ENCODE measurements around the gene ECM2.

ECM2 gene

DNA sequence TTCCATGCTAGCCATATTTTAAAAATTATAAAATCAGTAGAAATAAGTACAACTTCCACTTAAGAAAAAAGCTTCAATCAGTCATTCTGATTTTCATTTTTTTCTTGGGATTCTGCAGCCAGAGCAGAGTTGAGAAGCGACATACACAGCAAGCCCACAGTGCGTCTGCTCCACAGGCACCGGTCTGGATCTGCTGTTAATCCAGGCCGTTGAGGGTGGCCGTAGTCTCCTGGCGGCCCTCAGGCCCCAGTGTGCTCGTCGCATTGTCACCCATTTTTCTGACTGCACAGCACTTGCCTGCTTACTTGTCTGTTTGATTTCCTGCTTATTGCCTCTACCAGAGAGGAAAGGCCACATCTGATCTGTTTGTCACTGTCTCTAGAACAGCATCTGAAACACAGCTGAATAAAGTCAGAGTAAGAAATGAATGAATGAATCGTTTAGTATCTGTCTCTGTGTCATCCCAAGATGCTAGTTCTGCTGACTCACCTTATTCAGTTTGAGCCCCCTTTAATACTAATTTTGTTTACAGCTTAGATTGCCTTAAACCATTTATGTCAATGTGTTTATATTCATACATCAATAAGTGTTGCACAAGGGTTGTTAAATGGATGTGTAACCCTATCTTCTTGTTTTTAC lies 41.9 kb downstream of the ECM2 start:
- Mint-ChIP-seq H3K4me1 (no peaks in the 10 kb centered on the region), H3K27ac (no peak overlapping the region), H3K9me3 (no peaks in the 10 kb centered on the region), H3K4me3 (no peak overlapping the region), H3K36me3 (no peaks in the 10 kb centered on the region)
- no peak for DNase-seq (ENCODE audit: low spot score in 2 of 2)
- ATAC-seq: peak; percentile 51

GRCh38 chr9:92492781-92493401 lies 42.9 kb downstream of the ECM2 start:
- H3K36me3 Mint-ChIP-seq: no peaks in the 10 kb centered on the region
- H3K4me1 Mint-ChIP-seq: no peaks in the 10 kb centered on the region
- H3K4me3 Mint-ChIP-seq: no peak overlapping the region
- no peak for DNase-seq (ENCODE audit: low spot score in 2 of 2)
- H3K9me3 Mint-ChIP-seq: no peaks in the 10 kb centered on the region
- no peak for ATAC-seq
- no peak overlapping the region for H3K27ac Mint-ChIP-seq

GRCh38 chr9:92488681-92489550 lies 46.9 kb downstream of the ECM2 start:
- DNase-seq (ENCODE audit: low spot score in 2 of 2): no peak
- no peaks in the 10 kb centered on the region for H3K36me3 Mint-ChIP-seq
- H3K4me3 Mint-ChIP-seq: no peak overlapping the region
- no peak for ATAC-seq
- H3K4me1 Mint-ChIP-seq: no peaks in the 10 kb centered on the region
- H3K27ac Mint-ChIP-seq: no peak overlapping the region
- no peaks in the 10 kb centered on the region for H3K9me3 Mint-ChIP-seq

- Mint-ChIP-seq H3K9me3 (no peaks in the 10 kb centered on the region), H3K36me3 (no peaks in the 10 kb centered on the region), H3K27ac (no peak overlapping the region), H3K4me1 (peaks cover 1% of the 10 kb centered on the region), H3K4me3 (no peak overlapping the region)
- DNase-seq (ENCODE audit: low spot score in 2 of 2) (no peak), ATAC-seq (no peak)
Measured at GRCh38 chr9:92486371-92486770, 49.4 kb downstream of the ECM2 start.

DNA sequence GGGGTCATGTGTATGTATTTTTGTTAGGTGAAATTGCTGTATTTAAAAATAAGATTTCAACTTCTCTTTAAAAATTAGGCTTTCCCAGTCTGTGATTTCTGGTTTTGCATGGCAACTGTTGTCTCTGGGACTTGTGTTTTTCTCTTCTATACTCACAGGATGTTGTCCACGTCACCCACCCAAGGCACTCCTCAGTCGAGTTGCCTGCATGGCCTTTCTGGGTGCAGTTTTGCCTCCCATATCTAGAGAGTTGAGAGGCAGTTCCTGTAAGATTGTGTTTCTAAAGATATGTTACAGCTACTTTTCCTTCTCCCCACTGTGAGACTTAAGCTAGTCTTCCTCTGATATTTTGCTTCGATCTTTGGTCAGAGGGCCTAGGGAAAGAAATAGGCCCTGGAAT lies 51.2 kb downstream of the ECM2 start:
- no peak for ATAC-seq
- peaks cover 7% of the 10 kb centered on the region for H3K4me1 Mint-ChIP-seq
- H3K9me3 Mint-ChIP-seq: no peaks in the 10 kb centered on the region

GRCh38 chr9:92483627-92484545 lies 51.9 kb downstream of the ECM2 start:
- Mint-ChIP-seq H3K36me3 (no peaks in the 10 kb centered on the region), H3K4me1 (peaks cover 7% of the 10 kb centered on the region), H3K4me3 (no peak overlapping the region), H3K9me3 (no peaks in the 10 kb centered on the region), H3K27ac (no peak overlapping the region)
- no peak for ATAC-seq
- no peak for DNase-seq (ENCODE audit: low spot score in 2 of 2)

More for the DNA sequence above, 51.2 kb downstream of the ECM2 start:
- no peak overlapping the region for H3K4me3 Mint-ChIP-seq
- H3K36me3 Mint-ChIP-seq: no peaks in the 10 kb centered on the region
- H3K27ac Mint-ChIP-seq: no peak overlapping the region
- no peak for DNase-seq (ENCODE audit: low spot score in 2 of 2)

GRCh38 chr9:92482805-92483204 lies 53.0 kb downstream of the ECM2 start:
- Mint-ChIP-seq H3K4me3 (no peak overlapping the region), H3K27ac (no peak overlapping the region), H3K4me1 (peaks cover 7% of the 10 kb centered on the region), H3K36me3 (no peaks in the 10 kb centered on the region), H3K9me3 (no peaks in the 10 kb centered on the region)
- DNase-seq (ENCODE audit: low spot score in 2 of 2): no peak
- ATAC-seq: no peak

DNA sequence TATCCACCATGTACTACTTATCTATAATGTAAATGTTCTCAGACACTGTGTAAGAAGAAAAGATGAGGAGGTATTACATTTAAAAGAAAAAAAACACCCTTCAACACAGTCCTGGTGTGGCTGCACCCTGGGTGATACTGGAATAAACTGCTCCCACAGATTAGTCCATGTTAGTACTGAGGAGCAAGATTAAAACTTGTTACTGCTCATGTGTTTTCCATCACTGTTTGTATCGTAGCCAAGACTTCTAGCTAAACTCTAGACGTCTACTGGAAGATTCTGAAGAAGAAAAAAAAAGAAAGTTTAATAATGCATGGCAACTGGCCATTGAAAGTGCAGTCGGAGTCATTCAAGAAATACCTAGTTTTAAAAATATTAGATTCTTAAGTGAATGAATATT lies 53.5 kb downstream of the ECM2 start, which contains the start of gene ASPN:
ASPN (minus strand) TSS at position 178 of the 400 bp plus-strand sequence.
- Mint-ChIP-seq H3K9me3 (no peaks in the 10 kb centered on the region), H3K4me3 (no peak within 1 kb of the TSS), H3K4me1 (peaks cover 7% of the 10 kb centered on the region), H3K27ac (no peak within 1 kb of the TSS), H3K36me3 (no peaks in the 10 kb centered on the region)
- ATAC-seq (no peak), DNase-seq (ENCODE audit: low spot score in 2 of 2) (no peak)

- DNase-seq (ENCODE audit: low spot score in 2 of 2) (no peak), ATAC-seq (peak; percentile 54)
- Mint-ChIP-seq H3K4me1 (peaks cover 7% of the 10 kb centered on the region), H3K9me3 (no peaks in the 10 kb centered on the region), H3K36me3 (no peaks in the 10 kb centered on the region), H3K27ac (no peak overlapping the region), H3K4me3 (no peak overlapping the region)
Measured at GRCh38 chr9:92480986-92481633, 54.7 kb downstream of the ECM2 start.

GRCh38 chr9:92480291-92480771 lies 55.5 kb downstream of the ECM2 start:
- Mint-ChIP-seq H3K4me3 (no peak overlapping the region), H3K36me3 (no peaks in the 10 kb centered on the region), H3K4me1 (peaks cover 7% of the 10 kb centered on the region), H3K9me3 (no peaks in the 10 kb centered on the region), H3K27ac (no peak overlapping the region)
- ATAC-seq (no peak), DNase-seq (ENCODE audit: low spot score in 2 of 2) (no peak)

- ATAC-seq (no peak), DNase-seq (ENCODE audit: low spot score in 2 of 2) (no peak)
- Mint-ChIP-seq H3K4me1 (peaks cover 7% of the 10 kb centered on the region), H3K9me3 (no peaks in the 10 kb centered on the region), H3K27ac (no peak overlapping the region), H3K36me3 (no peaks in the 10 kb centered on the region), H3K4me3 (no peak overlapping the region)
Measured at GRCh38 chr9:92479346-92479745, 56.4 kb downstream of the ECM2 start.

DNA sequence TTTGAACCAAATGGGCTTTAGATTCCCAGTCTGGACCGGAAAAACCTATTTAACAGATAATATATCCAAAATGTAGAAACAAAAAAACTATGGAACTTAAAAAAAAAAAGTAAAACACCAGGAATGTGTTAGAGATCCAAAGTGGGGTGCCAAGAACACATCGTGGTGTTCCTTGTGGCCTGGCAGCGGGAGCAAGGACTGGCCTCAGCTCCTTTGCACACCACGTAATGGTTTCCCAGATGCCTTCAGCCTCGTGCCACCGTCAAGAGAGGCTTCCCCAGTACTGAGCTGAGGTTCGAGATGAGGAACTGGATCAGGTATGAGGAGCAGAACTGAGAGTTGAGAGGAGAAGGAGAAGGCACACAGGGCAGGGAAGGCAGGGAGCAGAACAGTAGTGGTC lies 57.0 kb downstream of the ECM2 start:
- Mint-ChIP-seq H3K4me3 (no peak overlapping the region), H3K9me3 (no peaks in the 10 kb centered on the region), H3K4me1 (peaks cover 7% of the 10 kb centered on the region), H3K27ac (no peak overlapping the region), H3K36me3 (no peaks in the 10 kb centered on the region)
- DNase-seq (ENCODE audit: low spot score in 2 of 2) (no peak), ATAC-seq (no peak)

DNA sequence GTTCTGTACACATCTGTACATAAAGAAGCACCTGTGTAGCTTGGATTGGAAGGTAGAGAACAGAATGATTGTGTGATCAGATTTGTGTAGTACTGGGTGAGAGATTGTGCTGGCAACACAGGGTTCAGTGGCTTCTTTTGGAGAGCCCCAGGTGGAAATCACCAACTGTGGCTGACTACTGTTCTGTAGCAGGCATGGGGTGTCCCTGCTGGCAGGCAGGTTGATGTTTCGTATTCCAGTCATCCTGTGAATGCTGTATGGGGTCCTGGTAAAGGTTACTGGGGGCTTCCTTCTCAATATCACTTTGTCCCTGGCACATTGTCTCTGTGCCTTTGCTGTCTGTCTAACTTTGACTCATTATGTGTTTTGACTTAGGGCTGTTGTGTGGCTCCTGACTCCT lies 58.8 kb downstream of the ECM2 start:
- peaks cover 7% of the 10 kb centered on the region for H3K4me1 Mint-ChIP-seq
- no peaks in the 10 kb centered on the region for H3K36me3 Mint-ChIP-seq
- H3K4me3 Mint-ChIP-seq: no peak overlapping the region
- H3K27ac Mint-ChIP-seq: no peak overlapping the region
- DNase-seq (ENCODE audit: low spot score in 2 of 2) (no peak), ATAC-seq (peak; percentile 34)
- H3K9me3 Mint-ChIP-seq: no peaks in the 10 kb centered on the region

DNA sequence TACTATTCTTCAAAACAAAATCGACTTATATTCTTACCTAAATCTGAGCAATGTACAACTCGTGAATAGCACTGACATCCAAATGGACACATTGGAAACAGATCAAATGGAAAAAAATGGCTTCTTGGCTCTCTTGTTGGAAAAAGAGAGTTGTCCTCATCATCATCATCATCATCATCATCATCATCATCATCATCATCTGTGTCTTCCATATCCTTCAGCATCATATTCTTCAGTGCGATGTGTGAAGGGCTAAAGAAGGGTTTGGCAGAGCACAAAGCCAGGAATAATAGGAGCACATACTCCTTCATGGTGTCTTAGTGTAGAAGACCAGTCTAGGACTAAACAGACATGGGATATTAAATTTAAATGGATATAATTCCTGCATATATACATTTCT lies 61.2 kb downstream of the ECM2 start:
- ATAC-seq (no peak), DNase-seq (ENCODE audit: low spot score in 2 of 2) (no peak)
- no peaks in the 10 kb centered on the region for H3K4me1 Mint-ChIP-seq
- H3K4me3 Mint-ChIP-seq: no peak overlapping the region
- H3K36me3 Mint-ChIP-seq: no peaks in the 10 kb centered on the region
- H3K27ac Mint-ChIP-seq: no peak overlapping the region
- H3K9me3 Mint-ChIP-seq: no peaks in the 10 kb centered on the region

Measured in stimulated activated effector memory CD8-positive, alpha-beta T cell treated with anti-CD3 and anti-CD28 coated beads, Interleukin-12 subunit alpha, Interleukin-12 subunit beta, amount 100 ng/mL, for 72 hours (primary cell).